Activated CD4-positive, alpha-beta T cell treated with anti-CD3 and anti-CD28 coated beads, Interleukin-2, amount 10 ng/mL, durations not matched to agents 7 days and 5 days (primary cell): ENCODE measurements around the gene PAK2. TPM values are rescaled to one million over a fixed set of nuclear protein-coding genes. Genes with fewer than 3 reads are reported as not detected.
"Not testable (repeated sequence)": the region's sequence is repeated elsewhere in the genome, so short reads cannot be mapped to it uniquely, and the experiment has no call there.

Source experiments
- CTCF ChIA-PET: fragments of 350-600 bp; sonication (Branson Sonifier 250); formaldehyde crosslinking; loops from one replicate; lab custom pipeline; 2021; ENCODE audit warnings: antibody characterized with exemption; lab: Charles Lee
- POLR2A ChIA-PET: fragments of 350-600 bp; sonication (Branson Sonifier 250); formaldehyde crosslinking; loops from one replicate; lab custom pipeline; 2021; ENCODE audit warnings: antibody characterized with exemption; lab: Charles Lee
- DNase-seq: peaks from one replicate; pipeline ENCODE4 v3.0.0-alpha.2; 2020
- H3K27ac Mint-ChIP-seq: one replicate; pipeline ENCODE4 v1.8.0; 2021; ENCODE audit warnings: mild to moderate bottlenecking, moderate library complexity, mixed read lengths
- H3K27me3 Mint-ChIP-seq: one replicate; pipeline ENCODE4 v1.8.0; 2021; ENCODE audit warnings: mixed read lengths
- H3K36me3 Mint-ChIP-seq: one replicate; pipeline ENCODE4 v1.8.0; 2021; ENCODE audit warnings: low read depth, mixed read lengths
- H3K4me1 Mint-ChIP-seq: one replicate; pipeline ENCODE4 v1.8.0; 2021; ENCODE audit warnings: mixed read lengths
- H3K4me3 Mint-ChIP-seq: one replicate; pipeline ENCODE4 v1.8.0; 2021; ENCODE audit warnings: mild to moderate bottlenecking, moderate library complexity, mixed read lengths
- H3K9me3 Mint-ChIP-seq: one replicate; pipeline ENCODE4 v1.8.0; 2021; ENCODE audit warnings: mixed read lengths
- total RNA-seq, 2 experiments: library from RNA; stranded (reverse); gene quantifications; one replicate each; pipeline ENCODE4 v1.2.3, GENCODE V29; 2021

PAK2 gene
- total RNA-seq, 2 experiments from 2014 or later: 88.6 to 98.5 TPM

DNA sequence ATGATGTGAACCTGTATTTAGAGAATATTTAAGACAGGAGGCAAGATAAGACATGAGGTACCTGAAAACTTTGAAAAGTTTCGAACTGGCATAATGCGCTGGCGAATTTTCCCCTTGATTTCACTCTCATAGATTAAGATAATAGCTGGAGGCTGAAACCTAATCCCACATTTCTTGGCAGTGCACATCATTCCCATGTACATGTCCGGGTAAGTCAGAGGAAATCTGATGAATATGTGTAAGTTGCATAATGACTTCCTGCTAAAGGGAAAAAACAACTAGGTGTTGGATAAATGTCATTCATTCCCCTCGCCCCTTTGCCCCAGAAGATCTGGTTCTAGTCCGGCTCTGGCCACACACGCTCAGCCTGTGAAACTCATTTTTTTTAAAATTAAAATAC, 31.2 kb upstream of the PAK2 start:
- DNase-seq: no peak
- H3K36me3 Mint-ChIP-seq: peaks cover 9% of the 10 kb centered on the region
- no peak overlapping the region for H3K4me3 Mint-ChIP-seq
- no peaks in the 10 kb centered on the region for H3K27me3 Mint-ChIP-seq
- no peak overlapping the region for H3K27ac Mint-ChIP-seq
- H3K9me3 Mint-ChIP-seq: no peaks in the 10 kb centered on the region
- CTCF ChIA-PET: interaction anchor here (0.8 to 2.4 kb wide), 5 partner anchors 14 to 180 kb away, joined by 3 to 7 read pairs (median 4); no protein-coding TSS in a partner anchor
- POLR2A ChIA-PET: no interaction called here
- H3K4me1 Mint-ChIP-seq: peaks cover 19% of the 10 kb centered on the region

DNA sequence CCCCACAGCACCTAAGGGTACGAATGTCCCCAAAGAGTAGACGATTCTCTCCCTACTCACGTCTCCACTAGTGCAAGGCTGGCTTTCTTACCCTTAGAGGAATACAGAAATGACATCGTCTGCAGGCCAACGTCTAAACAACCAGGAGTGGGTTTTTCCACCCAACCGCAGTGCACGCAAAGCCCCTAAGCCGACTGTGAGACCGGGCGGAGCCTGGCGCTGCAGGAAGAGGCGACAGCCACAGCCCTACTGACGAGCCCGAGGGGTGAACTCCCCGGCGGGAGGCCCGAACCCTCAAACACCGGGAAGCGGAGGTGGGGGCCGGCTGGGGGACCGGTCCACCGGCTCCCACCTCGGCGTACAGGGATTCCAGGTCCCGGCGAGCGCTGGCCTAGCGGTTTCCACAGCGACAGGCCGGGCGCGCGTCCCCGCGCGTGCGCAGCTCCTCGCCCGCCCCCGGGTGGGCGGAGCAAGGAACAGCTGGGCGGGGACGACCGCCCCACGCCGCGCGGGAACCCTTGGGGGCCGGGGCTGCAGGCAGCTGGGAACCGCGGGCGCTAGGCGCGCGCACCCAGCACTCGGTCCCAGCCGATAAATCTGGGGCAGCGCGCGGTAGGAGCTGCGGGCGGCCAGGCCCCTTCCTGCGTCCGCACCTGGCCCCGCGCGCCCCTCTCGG, 27.7 kb upstream of the PAK2 start, which contains the start of the genes CEP19 and PIGX:
CEP19 (minus strand) TSS at position 413 of the 676 bp plus-strand sequence. CDS start 3,593 bp downstream, outside the sequence.
PIGX (plus strand) TSS at position 540 of the 676 bp plus-strand sequence.
- H3K27ac Mint-ChIP-seq: peak within 1 kb of the TSS; percentile 99
- peaks cover 38% of the 10 kb centered on the region for H3K4me1 Mint-ChIP-seq
- peak within 1 kb of the TSS; percentile 82 for H3K4me3 Mint-ChIP-seq
- no peaks in the 10 kb centered on the region for H3K9me3 Mint-ChIP-seq
- POLR2A ChIA-PET: interaction anchor here (0.7 kb wide), 1 partner anchor 28 kb away, joined by 6 read pairs; the partner anchor contains the start of gene PAK2
- DNase-seq: peak; percentile 90
- CTCF ChIA-PET: interaction anchor here (0.7 to 1.1 kb wide), 4 partner anchors 62 to 239 kb away, joined by 3 read pairs; no protein-coding TSS in a partner anchor
- peaks cover 8% of the 10 kb centered on the region for H3K36me3 Mint-ChIP-seq
- no peaks in the 10 kb centered on the region for H3K27me3 Mint-ChIP-seq

DNA sequence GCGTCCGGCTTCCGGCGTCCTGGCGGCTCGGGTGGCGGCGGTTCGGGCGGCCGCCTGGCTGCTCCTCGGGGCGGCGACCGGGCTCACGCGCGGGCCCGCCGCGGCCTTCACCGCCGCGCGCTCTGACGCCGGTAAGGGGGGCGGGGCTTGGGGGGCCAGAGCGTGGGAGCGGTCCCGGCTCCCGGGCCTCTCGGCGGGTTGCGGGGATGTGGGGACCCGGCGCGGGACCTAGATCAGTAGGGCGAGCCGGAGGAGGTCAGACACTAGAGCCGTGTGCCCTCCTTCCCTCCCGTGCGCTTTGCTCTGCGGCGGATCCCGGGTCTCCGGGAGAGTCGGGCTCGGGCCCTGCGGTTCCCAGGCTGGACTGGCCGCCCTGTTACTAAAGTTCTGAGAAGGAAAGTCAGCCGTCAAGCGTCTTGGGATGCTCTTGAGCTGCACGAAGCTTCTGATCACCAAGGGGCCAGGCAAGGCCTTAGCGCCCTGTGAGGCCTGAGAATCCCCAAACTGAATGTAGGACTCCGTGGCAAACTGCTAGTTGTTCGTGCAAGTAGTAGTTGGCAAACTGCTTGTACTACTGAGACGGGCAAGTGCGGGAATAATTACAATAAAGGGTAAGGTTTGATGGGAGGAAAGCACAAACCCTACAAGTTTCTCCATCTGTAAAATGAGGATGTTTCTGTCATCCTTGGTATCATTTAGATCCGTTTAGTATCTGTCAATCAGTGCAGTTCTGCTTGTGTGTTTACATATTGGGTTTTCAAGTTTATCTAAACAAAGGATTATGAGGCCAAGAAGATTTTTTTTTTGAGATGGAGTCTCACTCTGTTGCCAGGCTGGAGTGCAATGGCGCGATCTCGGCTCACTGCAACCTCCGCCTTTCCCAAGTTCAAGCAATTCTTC, 26.9 kb upstream of the PAK2 start:
- peak overlapping the region; percentile 91 for H3K27ac Mint-ChIP-seq
- no peaks in the 10 kb centered on the region for H3K27me3 Mint-ChIP-seq
- DNase-seq: peak; percentile 67
- ChIA-PET CTCF (interaction anchor here (0.8 to 1.1 kb wide), 4 partner anchors 63 to 238 kb away, joined by 3 read pairs; no protein-coding TSS in a partner anchor), POLR2A (interaction anchor here (0.7 kb wide), 1 partner anchor 27 kb away, joined by 6 read pairs; the partner anchor contains the start of gene PAK2)
- peak overlapping the region; percentile 78 for H3K4me3 Mint-ChIP-seq
- peaks cover 13% of the 10 kb centered on the region for H3K36me3 Mint-ChIP-seq
- H3K4me1 Mint-ChIP-seq: peaks cover 40% of the 10 kb centered on the region
- H3K9me3 Mint-ChIP-seq: no peaks in the 10 kb centered on the region

DNA sequence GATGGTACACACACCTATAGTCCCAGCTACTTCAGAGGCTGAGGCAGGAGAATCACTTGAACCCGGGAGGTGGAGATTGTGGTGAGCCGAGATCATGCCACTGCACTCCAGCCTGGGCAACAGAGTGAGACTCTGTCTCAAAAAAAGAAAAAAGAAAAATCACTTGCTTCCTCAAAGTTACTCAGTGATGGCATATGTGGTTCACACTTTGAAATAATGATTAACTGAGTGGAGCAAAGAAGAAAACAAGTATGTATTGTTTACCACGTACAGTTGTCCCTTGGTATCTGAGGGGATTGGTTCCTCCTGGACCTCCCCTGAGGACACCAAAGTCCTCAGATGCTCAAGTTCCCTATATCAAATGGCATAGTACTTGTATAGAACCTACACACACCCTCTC, 22.5 kb upstream of the PAK2 start:
- not testable (repeated sequence) for H3K27me3 Mint-ChIP-seq, H3K27ac Mint-ChIP-seq, DNase-seq, H3K4me3 Mint-ChIP-seq
- ChIA-PET CTCF (interaction anchor here (0.9 kb wide), 1 partner anchor 9 kb away, joined by 5 read pairs; no protein-coding TSS in a partner anchor), POLR2A (interaction anchor here (0.9 kb wide), 1 partner anchor 23 kb away, joined by 5 read pairs; the partner anchor contains the start of gene PAK2)
- Mint-ChIP-seq H3K9me3 (peaks cover 15% of the 10 kb centered on the region), H3K4me1 (peaks cover 27% of the 10 kb centered on the region), H3K36me3 (peaks cover 39% of the 10 kb centered on the region)

DNA sequence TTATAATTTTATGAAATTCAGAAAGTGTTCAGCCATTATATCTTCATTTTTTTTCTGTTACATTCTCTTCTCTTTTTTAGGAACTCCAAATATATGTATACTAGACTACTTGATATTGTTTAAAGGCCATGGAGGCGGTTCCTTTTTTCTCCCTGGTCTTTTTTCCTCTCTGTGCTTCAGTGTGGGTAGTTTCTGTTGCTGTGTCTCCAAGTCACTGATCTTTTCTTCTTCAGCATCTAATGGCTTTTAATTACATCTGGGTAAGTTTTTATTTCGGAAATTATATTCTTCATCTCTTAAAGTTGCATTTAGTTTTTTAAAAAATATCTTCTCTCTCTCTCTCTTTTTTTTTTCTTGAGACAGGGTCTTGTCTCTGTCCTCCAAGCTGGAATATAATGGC, 18.6 kb upstream of the PAK2 start:
- Mint-ChIP-seq H3K36me3 (peaks cover 55% of the 10 kb centered on the region), H3K27me3 (no peaks in the 10 kb centered on the region), H3K4me1 (peaks cover 11% of the 10 kb centered on the region), H3K9me3 (peaks cover 15% of the 10 kb centered on the region), H3K27ac (no peak overlapping the region), H3K4me3 (no peak overlapping the region)
- DNase-seq: no peak
- CTCF ChIA-PET: no interaction called here
- POLR2A ChIA-PET: no interaction called here

DNA sequence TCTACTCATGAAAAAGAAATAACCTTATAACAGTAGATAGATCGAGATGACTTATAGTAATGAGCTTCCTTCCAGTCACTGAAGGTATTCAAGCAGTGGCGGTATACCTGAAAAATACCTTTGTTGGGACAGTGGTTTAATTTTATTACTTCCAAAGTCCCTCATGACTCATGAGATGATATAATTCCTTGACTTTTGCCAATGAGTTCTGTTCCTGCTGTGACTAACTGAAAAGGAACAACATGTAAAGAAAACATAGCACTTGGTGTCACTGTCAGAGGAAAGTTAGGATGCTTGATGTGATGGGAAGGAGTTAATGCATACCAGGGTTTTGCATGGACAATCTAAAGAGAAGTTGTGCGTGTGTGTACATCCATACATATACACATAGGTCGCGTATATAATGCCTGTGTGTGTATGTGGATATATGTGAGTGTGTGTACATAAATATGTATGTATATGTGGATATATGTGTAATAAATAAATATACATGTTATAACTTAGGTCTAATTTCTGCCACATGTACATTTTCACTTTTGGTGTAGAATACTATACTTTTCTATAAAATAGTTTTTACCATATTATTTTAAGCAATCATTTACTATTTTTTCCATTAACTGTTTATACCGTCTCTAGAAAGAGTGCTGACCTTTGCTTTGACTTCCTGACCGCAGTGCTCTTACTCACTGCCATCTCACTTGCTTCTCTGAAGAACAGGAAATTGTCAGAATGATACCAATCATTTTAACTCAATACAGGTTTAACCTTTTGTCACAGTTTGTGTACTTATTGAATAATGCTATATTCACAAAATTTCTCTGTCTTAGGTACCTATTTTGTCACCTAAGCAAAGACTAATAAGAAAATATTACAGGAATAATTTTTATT, 12.6 kb upstream of the PAK2 start:
- peaks cover 49% of the 10 kb centered on the region for H3K36me3 Mint-ChIP-seq
- H3K27ac Mint-ChIP-seq: no peak overlapping the region

DNA sequence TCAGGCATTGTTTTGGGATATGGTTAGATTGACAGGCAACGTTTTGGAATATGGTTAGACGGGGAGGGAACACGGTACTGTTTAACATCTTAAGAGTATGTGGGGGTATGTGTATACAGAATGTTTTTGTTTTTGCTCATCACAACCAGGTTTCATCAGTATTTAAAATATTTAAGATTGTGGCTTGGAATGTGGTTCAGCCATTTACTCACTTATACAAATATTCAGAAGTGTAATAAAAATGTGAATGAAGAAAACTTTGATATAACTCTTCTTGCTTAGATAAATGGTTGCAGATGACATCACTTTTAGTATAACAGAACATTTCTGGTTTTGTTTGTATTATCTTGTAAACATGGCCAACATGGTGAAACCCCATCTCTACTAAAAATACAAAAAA, 3.9 kb upstream of the PAK2 start:
- Mint-ChIP-seq H3K4me3 (no peak overlapping the region), H3K9me3 (peaks cover 4% of the 10 kb centered on the region), H3K27me3 (no peaks in the 10 kb centered on the region), H3K27ac (no peak overlapping the region), H3K36me3 (peaks cover 43% of the 10 kb centered on the region), H3K4me1 (peaks cover 12% of the 10 kb centered on the region)
- ChIA-PET CTCF (interaction anchor here (0.7 kb wide), 1 partner anchor 27 kb away, joined by 3 read pairs; no protein-coding TSS in a partner anchor), POLR2A (no interaction called here)
- no peak for DNase-seq

More for the DNA sequence above, 12.6 kb upstream of the PAK2 start:
- ChIA-PET POLR2A (no interaction called here), CTCF (interaction anchor here (1.6 kb wide), 1 partner anchor 20 kb away, joined by 3 read pairs; no protein-coding TSS in a partner anchor)
- Mint-ChIP-seq H3K4me3 (no peak overlapping the region), H3K27me3 (no peaks in the 10 kb centered on the region), H3K9me3 (no peaks in the 10 kb centered on the region), H3K4me1 (peaks cover 33% of the 10 kb centered on the region)
- peak; percentile 20 for DNase-seq

DNA sequence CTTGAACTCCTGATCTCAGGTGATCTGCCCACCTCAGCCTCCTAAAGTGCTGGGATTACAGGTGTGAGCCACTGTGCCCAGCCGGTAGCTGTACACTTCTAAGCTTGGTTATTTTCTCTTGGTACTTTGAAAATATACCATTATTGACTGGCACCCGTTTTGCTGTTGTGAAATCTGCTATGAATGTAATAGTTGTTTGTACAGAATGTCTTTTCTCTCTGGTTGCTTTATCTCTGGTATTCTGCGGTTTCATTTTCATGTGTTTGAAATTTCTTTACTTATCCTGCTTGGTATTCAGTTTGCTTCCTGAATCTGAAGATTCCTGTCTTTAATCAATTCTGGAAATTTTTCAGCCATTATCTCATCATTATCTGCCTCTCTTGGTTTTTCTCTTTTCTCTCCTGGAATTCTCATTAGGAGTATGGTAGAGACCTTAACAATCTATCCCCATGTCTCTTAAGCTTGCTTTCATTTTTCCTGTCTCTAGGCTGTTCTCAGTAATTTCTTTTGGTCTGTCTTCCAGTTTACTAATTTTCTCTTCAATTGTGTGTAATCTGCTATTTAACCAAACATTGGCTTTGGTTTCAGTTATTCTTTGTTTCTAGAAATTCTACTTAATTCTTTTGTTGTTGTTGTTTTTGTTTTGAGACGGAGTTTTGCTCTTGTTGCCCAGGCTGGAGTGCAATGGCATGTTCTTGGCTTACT, 2.8 kb upstream of the PAK2 start:
- peaks cover 40% of the 10 kb centered on the region for H3K36me3 Mint-ChIP-seq
- peaks cover 21% of the 10 kb centered on the region for H3K4me1 Mint-ChIP-seq
- POLR2A ChIA-PET: no interaction called here
- peaks cover 4% of the 10 kb centered on the region for H3K9me3 Mint-ChIP-seq
- H3K27ac Mint-ChIP-seq: no peak overlapping the region
- CTCF ChIA-PET: interaction anchor here (0.5 kb wide), 1 partner anchor 458 kb away, joined by 3 read pairs; no protein-coding TSS in a partner anchor
- no peaks in the 10 kb centered on the region for H3K27me3 Mint-ChIP-seq
- H3K4me3 Mint-ChIP-seq: no peak overlapping the region
- DNase-seq: no peak

DNA sequence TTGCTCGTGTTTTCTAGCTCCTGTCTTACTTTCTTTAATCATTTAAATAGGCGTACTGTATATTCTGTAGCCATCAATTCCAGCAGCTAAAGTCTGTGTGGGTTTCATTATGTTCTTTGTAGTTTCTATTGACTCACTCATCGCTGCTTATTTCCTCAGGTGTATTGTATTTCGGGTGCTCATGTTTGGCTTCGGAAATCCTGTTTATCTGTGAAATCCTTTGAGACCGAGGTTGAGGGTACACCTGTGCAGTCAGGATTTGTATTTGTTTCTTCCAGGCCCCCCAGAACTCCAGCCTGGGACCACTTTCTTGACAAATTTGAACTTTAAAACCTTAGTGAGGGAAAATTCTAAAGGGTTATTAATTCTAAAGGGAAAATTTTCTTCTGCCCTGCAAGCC, 2.0 kb upstream of the PAK2 start:
- H3K27me3 Mint-ChIP-seq: no peaks in the 10 kb centered on the region
- H3K4me3 Mint-ChIP-seq: no peak overlapping the region
- H3K4me1 Mint-ChIP-seq: peaks cover 22% of the 10 kb centered on the region
- no peak overlapping the region for H3K27ac Mint-ChIP-seq
- POLR2A ChIA-PET: no interaction called here
- H3K9me3 Mint-ChIP-seq: peaks cover 4% of the 10 kb centered on the region
- DNase-seq: no peak
- CTCF ChIA-PET: no interaction called here
- H3K36me3 Mint-ChIP-seq: peaks cover 41% of the 10 kb centered on the region

DNA sequence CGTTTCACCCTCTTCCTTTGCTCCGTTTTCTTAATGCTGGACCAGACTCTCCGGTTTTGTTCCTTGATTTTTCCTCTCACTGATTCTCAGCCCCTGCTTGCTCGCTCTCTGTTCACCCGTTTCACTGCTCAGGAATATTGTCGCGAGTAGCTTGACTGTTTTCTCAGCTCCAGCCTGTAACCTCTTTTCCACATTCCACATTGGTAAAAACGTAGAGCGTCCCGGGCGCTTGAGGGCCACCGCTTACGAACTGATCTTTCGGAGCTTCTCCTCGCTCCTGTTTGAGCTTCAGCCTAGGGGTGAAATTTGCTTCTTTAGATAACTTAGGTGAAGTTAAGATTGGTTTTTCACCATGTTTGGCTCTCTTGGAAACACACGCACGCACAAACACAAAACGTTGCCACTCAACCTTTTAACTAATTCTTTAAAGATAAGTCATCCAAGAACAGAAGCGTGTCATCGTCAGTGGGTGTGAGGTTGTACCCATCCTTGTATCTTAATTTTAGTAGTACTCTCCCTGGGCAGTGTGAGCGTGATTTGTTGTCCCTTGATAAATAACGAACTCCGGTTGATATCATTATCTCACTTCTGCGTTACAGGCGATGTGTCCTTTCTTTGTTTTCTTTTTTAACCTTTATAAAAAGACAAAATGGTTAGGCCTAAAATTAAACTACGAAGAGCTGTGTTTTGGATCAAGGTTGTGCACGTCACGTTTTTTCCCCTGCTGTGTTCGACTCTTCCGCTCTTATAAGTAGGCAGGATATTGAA, 1.0 kb downstream of the PAK2 start:
- H3K9me3 Mint-ChIP-seq: peaks cover 4% of the 10 kb centered on the region
- CTCF ChIA-PET: interaction anchor here (0.6 to 1.8 kb wide), 6 partner anchors 12 to 212 kb away, joined by 3 to 7 read pairs (median 3); no protein-coding TSS in a partner anchor
- H3K4me1 Mint-ChIP-seq: peaks cover 30% of the 10 kb centered on the region
- POLR2A ChIA-PET: interaction anchor here (0.7 to 1.9 kb wide), 3 partner anchors 23 to 35 kb away, joined by 5 to 6 read pairs (median 5); partner anchors contain the start of genes CEP19 and PIGX
- peaks cover 35% of the 10 kb centered on the region for H3K36me3 Mint-ChIP-seq
- H3K4me3 Mint-ChIP-seq: peak overlapping the region; percentile 93
- H3K27me3 Mint-ChIP-seq: no peaks in the 10 kb centered on the region
- peak overlapping the region; percentile 96 for H3K27ac Mint-ChIP-seq
- peak; percentile 43 for DNase-seq
